Right lobe of liver (tissue), 4 donors: ENCODE data around the gene CASP10.

Source experiments
- POLR2A ChIP-seq: fragments of 450-650 bp; IDR thresholded peaks from one replicate; pipeline ENCODE4 v1.6.1; 2017; ENCODE audit warnings: antibody characterized with exemption, mild to moderate bottlenecking
- TF ChIP-seq, protein P1 (sequence below), 4 donors: fragments of 200-600 bp in 3 of 4; fragments of 450-650 bp in 1 of 4; IDR thresholded peaks; one replicate each; pipeline versions ENCODE4 v1.5.1 to v1.8.0; 2016 to 2022; ENCODE audit warnings: antibody characterized with exemption in 4 of 4, mild to moderate bottlenecking in 2 of 4
- donor health status: DM: no; HTN: no; CAD: no.
- donor health status: DM: no; HTN: no; CAD: no.
- donor health status: DM: no; HTN: yes; CAD: no.

DNA sequence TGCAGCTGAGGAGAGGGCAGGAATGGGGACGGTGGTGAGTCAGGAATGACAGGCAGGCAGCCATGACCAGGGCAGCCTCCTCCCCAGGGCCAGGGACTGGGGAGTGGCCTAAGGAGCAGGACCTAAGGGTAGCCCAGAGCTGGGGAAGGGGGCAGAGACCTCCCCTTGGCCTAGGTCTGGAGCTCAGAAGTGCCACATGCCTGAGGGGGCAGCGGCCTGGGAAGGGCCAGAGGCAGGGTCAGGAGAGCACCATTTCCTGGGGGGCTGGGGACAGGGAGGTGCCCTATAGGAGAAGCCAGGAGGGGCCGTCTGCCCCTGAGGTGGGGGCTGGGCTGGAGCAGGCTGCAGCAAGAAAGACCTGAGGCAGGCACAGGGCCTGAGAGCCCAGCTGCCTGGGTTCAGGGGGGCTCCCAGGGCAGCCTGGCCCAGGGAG is 46.0 kb upstream of the CASP10 start:
- TF ChIP-seq POLR2A, result no peak
- TF ChIP-seq, protein P1, sequence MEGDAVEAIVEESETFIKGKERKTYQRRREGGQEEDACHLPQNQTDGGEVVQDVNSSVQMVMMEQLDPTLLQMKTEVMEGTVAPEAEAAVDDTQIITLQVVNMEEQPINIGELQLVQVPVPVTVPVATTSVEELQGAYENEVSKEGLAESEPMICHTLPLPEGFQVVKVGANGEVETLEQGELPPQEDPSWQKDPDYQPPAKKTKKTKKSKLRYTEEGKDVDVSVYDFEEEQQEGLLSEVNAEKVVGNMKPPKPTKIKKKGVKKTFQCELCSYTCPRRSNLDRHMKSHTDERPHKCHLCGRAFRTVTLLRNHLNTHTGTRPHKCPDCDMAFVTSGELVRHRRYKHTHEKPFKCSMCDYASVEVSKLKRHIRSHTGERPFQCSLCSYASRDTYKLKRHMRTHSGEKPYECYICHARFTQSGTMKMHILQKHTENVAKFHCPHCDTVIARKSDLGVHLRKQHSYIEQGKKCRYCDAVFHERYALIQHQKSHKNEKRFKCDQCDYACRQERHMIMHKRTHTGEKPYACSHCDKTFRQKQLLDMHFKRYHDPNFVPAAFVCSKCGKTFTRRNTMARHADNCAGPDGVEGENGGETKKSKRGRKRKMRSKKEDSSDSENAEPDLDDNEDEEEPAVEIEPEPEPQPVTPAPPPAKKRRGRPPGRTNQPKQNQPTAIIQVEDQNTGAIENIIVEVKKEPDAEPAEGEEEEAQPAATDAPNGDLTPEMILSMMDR (IDR thresholded peaks at IDR 0.05), result no peak
